ENCODE results near the gene GBGT1. TPM values are rescaled to one million over a fixed set of nuclear protein-coding genes. Genes with fewer than 3 reads are reported as not detected.

Gene GBGT1
- total and polyA plus RNA-seq, 2 experiments from 2014 or later, result 3.7 to 22.4 TPM

DNA sequence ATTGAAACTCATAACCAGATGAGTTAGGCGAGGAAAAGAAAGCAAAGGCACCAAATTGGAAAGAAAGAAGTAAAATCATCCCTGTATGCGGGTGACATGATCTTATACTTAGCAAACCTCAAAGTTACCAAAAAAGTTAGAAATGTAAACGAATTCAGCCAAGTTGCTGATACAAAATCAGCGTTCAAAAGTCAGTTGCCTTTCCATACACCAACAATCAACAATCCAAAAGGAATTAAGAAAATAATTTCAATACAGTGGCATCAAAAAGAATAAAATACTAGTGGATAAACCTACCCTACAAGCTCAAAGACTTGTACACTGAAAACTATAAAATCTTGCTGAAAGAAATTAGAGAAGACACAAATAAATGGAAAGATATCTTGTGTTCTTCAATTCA lies 30.9 kb upstream of the GBGT1 start:
- H3K4me3 Mint-ChIP-seq, result no peak overlapping the region
- Histone ChIP-seq H3K4me2 (no peak overlapping the region), H4K20me1 (replicated peaks; ENCODE audit: insufficient read depth) (no peaks in the 10 kb centered on the region), H3K79me2 (replicated peaks; ENCODE audit: insufficient read depth) (no peaks in the 10 kb centered on the region), H3K9me2 (ENCODE audit: insufficient read depth) (peaks cover 3% of the 10 kb centered on the region; the same call in 1 of the 2 replicates), H3K4me3 (no peak overlapping the region), H3K4me1 (ENCODE audit: insufficient read depth) (no peaks in the 10 kb centered on the region), H3K27me3 (ENCODE audit: insufficient read depth) (no peaks in the 10 kb centered on the region), H3K27ac (ENCODE audit: low read depth) (no peak overlapping the region), H3F3A (replicated peaks; ENCODE audit: low read depth) (no peaks in the 10 kb centered on the region), H3K36me3 (ENCODE audit: insufficient read depth) (no peaks in the 10 kb centered on the region), H2AFZ (no peak overlapping the region)
- peaks cover 2% of the 10 kb centered on the region; the same call in 2 of the 3 replicates for H3K4me1 Mint-ChIP-seq
- DNase-seq (ENCODE audit: low spot score) (no peak), ATAC-seq (no peak)
- H3K27ac Mint-ChIP-seq, result no peak overlapping the region
- TF ChIP-seq ZNF114 (CRISPR knock-in tag; IDR thresholded peaks at IDR 0.05) (no peak), EZH2 (IDR thresholded peaks at IDR 0.05; ENCODE audit: low read depth, unreplicated experiment) (no peak), JUNB (IDR thresholded peaks at IDR 0.05; ENCODE audit: unreplicated experiment) (no peak), POLR2AphosphoS5 (IDR thresholded peaks at IDR 0.05; ENCODE audit: low read depth) (no peak), STAT1 (IDR thresholded peaks at IDR 0.05; ENCODE audit: unreplicated experiment) (no peak), ZNF331 (CRISPR knock-in tag; IDR thresholded peaks at IDR 0.05; ENCODE audit: low read depth) (no peak), CREB1 (CRISPR knock-in tag; IDR thresholded peaks at IDR 0.05; ENCODE audit: low read depth) (no peak), NANOG (IDR thresholded peaks at IDR 0.05; ENCODE audit: borderline replicate concordance) (no peak), EZH2phosphoT487 (IDR thresholded peaks at IDR 0.05; ENCODE audit: unreplicated experiment) (no peak)
- TF ChIP-seq, protein P1, sequence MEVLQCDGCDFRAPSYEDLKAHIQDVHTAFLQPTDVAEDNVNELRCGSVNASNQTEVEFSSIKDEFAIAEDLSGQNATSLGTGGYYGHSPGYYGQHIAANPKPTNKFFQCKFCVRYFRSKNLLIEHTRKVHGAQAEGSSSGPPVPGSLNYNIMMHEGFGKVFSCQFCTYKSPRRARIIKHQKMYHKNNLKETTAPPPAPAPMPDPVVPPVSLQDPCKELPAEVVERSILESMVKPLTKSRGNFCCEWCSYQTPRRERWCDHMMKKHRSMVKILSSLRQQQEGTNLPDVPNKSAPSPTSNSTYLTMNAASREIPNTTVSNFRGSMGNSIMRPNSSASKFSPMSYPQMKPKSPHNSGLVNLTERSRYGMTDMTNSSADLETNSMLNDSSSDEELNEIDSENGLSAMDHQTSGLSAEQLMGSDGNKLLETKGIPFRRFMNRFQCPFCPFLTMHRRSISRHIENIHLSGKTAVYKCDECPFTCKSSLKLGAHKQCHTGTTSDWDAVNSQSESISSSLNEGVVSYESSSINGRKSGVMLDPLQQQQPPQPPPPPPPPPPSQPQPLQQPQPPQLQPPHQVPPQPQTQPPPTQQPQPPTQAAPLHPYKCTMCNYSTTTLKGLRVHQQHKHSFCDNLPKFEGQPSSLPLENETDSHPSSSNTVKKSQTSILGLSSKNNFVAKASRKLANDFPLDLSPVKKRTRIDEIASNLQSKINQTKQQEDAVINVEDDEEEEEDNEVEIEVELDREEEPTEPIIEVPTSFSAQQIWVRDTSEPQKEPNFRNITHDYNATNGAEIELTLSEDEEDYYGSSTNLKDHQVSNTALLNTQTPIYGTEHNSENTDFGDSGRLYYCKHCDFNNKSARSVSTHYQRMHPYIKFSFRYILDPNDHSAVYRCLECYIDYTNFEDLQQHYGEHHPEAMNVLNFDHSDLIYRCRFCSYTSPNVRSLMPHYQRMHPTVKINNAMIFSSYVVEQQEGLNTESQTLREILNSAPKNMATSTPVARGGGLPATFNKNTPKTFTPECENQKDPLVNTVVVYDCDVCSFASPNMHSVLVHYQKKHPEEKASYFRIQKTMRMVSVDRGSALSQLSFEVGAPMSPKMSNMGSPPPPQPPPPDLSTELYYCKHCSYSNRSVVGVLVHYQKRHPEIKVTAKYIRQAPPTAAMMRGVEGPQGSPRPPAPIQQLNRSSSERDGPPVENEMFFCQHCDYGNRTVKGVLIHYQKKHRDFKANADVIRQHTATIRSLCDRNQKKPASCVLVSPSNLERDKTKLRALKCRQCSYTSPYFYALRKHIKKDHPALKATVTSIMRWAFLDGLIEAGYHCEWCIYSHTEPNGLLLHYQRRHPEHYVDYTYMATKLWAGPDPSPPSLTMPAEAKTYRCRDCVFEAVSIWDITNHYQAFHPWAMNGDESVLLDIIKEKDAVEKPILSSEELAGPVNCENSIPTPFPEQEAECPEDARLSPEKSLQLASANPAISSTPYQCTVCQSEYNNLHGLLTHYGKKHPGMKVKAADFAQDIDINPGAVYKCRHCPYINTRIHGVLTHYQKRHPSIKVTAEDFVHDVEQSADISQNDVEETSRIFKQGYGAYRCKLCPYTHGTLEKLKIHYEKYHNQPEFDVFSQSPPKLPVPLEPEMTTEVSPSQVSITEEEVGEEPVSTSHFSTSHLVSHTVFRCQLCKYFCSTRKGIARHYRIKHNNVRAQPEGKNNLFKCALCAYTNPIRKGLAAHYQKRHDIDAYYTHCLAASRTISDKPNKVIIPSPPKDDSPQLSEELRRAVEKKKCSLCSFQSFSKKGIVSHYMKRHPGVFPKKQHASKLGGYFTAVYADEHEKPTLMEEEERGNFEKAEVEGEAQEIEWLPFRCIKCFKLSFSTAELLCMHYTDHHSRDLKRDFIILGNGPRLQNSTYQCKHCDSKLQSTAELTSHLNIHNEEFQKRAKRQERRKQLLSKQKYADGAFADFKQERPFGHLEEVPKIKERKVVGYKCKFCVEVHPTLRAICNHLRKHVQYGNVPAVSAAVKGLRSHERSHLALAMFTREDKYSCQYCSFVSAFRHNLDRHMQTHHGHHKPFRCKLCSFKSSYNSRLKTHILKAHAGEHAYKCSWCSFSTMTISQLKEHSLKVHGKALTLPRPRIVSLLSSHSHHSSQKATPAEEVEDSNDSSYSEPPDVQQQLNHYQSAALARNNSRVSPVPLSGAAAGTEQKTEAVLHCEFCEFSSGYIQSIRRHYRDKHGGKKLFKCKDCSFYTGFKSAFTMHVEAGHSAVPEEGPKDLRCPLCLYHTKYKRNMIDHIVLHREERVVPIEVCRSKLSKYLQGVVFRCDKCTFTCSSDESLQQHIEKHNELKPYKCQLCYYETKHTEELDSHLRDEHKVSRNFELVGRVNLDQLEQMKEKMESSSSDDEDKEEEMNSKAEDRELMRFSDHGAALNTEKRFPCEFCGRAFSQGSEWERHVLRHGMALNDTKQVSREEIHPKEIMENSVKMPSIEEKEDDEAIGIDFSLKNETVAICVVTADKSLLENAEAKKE (CRISPR knock-in tag; IDR thresholded peaks at IDR 0.05), result no peak
- TF ChIP-seq, protein P2, sequence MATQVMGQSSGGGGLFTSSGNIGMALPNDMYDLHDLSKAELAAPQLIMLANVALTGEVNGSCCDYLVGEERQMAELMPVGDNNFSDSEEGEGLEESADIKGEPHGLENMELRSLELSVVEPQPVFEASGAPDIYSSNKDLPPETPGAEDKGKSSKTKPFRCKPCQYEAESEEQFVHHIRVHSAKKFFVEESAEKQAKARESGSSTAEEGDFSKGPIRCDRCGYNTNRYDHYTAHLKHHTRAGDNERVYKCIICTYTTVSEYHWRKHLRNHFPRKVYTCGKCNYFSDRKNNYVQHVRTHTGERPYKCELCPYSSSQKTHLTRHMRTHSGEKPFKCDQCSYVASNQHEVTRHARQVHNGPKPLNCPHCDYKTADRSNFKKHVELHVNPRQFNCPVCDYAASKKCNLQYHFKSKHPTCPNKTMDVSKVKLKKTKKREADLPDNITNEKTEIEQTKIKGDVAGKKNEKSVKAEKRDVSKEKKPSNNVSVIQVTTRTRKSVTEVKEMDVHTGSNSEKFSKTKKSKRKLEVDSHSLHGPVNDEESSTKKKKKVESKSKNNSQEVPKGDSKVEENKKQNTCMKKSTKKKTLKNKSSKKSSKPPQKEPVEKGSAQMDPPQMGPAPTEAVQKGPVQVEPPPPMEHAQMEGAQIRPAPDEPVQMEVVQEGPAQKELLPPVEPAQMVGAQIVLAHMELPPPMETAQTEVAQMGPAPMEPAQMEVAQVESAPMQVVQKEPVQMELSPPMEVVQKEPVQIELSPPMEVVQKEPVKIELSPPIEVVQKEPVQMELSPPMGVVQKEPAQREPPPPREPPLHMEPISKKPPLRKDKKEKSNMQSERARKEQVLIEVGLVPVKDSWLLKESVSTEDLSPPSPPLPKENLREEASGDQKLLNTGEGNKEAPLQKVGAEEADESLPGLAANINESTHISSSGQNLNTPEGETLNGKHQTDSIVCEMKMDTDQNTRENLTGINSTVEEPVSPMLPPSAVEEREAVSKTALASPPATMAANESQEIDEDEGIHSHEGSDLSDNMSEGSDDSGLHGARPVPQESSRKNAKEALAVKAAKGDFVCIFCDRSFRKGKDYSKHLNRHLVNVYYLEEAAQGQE (IDR thresholded peaks at IDR 0.05; ENCODE audit: unreplicated experiment), result no peak
- TF ChIP-seq, protein P3, sequence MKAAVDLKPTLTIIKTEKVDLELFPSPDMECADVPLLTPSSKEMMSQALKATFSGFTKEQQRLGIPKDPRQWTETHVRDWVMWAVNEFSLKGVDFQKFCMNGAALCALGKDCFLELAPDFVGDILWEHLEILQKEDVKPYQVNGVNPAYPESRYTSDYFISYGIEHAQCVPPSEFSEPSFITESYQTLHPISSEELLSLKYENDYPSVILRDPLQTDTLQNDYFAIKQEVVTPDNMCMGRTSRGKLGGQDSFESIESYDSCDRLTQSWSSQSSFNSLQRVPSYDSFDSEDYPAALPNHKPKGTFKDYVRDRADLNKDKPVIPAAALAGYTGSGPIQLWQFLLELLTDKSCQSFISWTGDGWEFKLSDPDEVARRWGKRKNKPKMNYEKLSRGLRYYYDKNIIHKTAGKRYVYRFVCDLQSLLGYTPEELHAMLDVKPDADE (IDR thresholded peaks at IDR 0.05), result no peak
- TF ChIP-seq, protein P4, sequence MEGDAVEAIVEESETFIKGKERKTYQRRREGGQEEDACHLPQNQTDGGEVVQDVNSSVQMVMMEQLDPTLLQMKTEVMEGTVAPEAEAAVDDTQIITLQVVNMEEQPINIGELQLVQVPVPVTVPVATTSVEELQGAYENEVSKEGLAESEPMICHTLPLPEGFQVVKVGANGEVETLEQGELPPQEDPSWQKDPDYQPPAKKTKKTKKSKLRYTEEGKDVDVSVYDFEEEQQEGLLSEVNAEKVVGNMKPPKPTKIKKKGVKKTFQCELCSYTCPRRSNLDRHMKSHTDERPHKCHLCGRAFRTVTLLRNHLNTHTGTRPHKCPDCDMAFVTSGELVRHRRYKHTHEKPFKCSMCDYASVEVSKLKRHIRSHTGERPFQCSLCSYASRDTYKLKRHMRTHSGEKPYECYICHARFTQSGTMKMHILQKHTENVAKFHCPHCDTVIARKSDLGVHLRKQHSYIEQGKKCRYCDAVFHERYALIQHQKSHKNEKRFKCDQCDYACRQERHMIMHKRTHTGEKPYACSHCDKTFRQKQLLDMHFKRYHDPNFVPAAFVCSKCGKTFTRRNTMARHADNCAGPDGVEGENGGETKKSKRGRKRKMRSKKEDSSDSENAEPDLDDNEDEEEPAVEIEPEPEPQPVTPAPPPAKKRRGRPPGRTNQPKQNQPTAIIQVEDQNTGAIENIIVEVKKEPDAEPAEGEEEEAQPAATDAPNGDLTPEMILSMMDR (conservative IDR thresholded peaks at IDR 0.05; ENCODE audit: low read depth in 2 of 2), result no peak
- peaks cover 5% of the 10 kb centered on the region; the same call in 1 of the 3 replicates for H3K9me3 Mint-ChIP-seq
- no peaks in the 10 kb centered on the region for H3K36me3 Mint-ChIP-seq (ENCODE audit: low read depth)
- peaks cover 7% of the 10 kb centered on the region for H3K27me3 Mint-ChIP-seq (ENCODE audit: insufficient read depth, low read depth, poor library complexity)

Data from GM23338 (cell line).